SK-N-SH (cell line): ENCODE measurements around the gene MAP3K13.

ENCODE experiments used
- CTCF ChIP-seq: fragments of 200-600 bp; sonication (generic); IDR thresholded peaks from 2 replicates; pipeline ENCODE4 v1.6.1; 2017; ENCODE audit warnings: antibody characterized with exemption, mild to moderate bottlenecking, moderate library complexity
- EZH2phosphoT487 ChIP-seq: fragments of 200-600 bp; sonication (generic); IDR thresholded peaks from 2 replicates; pipeline ENCODE4 v1.6.1; 2017; ENCODE audit warnings: low read depth, mixed run types, mild to moderate bottlenecking, antibody characterized with exemption, moderate library complexity, borderline replicate concordance
- RAD21 ChIP-seq: IDR thresholded peaks from 2 replicates; pipeline ENCODE4 v1.6.1; 2012; ENCODE audit warnings: mild to moderate bottlenecking, low read length
- RCOR1 ChIP-seq: fragments of 150-350 bp; IDR thresholded peaks from 2 replicates; pipeline ENCODE4 v1.6.1; 2017; ENCODE audit warnings: antibody characterized with exemption, low read length
- USF2 ChIP-seq: fragments of 150-350 bp; IDR thresholded peaks from 2 replicates; pipeline ENCODE4 v1.6.1; 2017; ENCODE audit warnings: antibody characterized with exemption, low read length, low read depth, borderline replicate concordance

- TF ChIP-seq CTCF, result no peak
- no peak for TF ChIP-seq RCOR1
- no peak for TF ChIP-seq RAD21
- TF ChIP-seq EZH2phosphoT487, result no peak
- TF ChIP-seq USF2, result no peak
Observed at GRCh38 chr3:185328324-185329004, 34.5 kb upstream of the MAP3K13 start.
